K562 (cell line): ENCODE measurements around the gene CLCN4. TPM values are rescaled to one million over a fixed set of nuclear protein-coding genes. Genes with fewer than 3 reads are reported as not detected.

ENCODE experiments used
- ATAC-seq: fragments of 200-7000 bp; cut with Tn5 transposase; 3 replicates; pipeline ENCODE4 v1.9.1; 2020; ENCODE audit warnings: moderate library complexity
- BruUV-seq: library from RNA; stranded (reverse); fragments of 400-500 nt; replicated peaks from 2 replicates; lab custom pipeline; 2021; lab: Mats Ljungman, UMichigan
- CTCF ChIA-PET: fragments of 300-600 bp; formaldehyde crosslinking; extraction: SDS; loops from one replicate; lab custom pipeline; 2021; ENCODE audit warnings: low intra/inter-chr PET ratio; lab: Yijun Ruan, JAX
- POLR2A ChIA-PET: fragments of 300-600, 350-650 bp; sonication (Branson Sonifier 250); formaldehyde crosslinking; extraction: SDS; loops from one replicate; lab custom pipeline; 2021; ENCODE audit warnings: antibody characterized with exemption, inconsistent platforms; lab: Yijun Ruan, JAX
- DNase-seq, 4 experiments: peaks; one replicate each; pipeline versions ENCODE4 v3.0.0 to v3.0.0-alpha.2; 2011 to 2018; ENCODE audit warnings: low spot score in 3 of 4, mixed read lengths in 3 of 4; ENCODE audit errors: extremely low read depth in 1 of 4
- FAIRE-seq: peaks from 2 replicates; lab custom pipeline; 2011; peaks lifted over from hg19 to GRCh38; lab: Jason Lieb, UNC
- H2AFZ ChIP-seq: 2 replicates; pipeline ENCODE4 v1.6.0; 2011; ENCODE audit warnings: low read depth, low read length, control low read depth, inconsistent platforms
- H3K27ac ChIP-seq: fragments of 200-600 bp; 3 replicates; pipeline ENCODE4 v1.8.0; 2011; ENCODE audit warnings: low read depth, mild to moderate bottlenecking, control low read depth, inconsistent platforms, low read length, moderate library complexity, mixed read lengths; ENCODE audit errors: extremely low read depth
- H3K27me3 ChIP-seq, 2 experiments: fragments of 300-600 bp in 1 of 2; 2 replicates in 1 of 2; 3 replicates in 1 of 2; pipeline versions ENCODE4 v1.6.0 to v1.8.0; 2011; ENCODE audit warnings: inconsistent platforms in 2 of 2, low read length in 2 of 2, mild to moderate bottlenecking in 1 of 2, mixed read lengths in 1 of 2, moderate library complexity in 1 of 2; ENCODE audit not compliant: control insufficient read depth in 2 of 2, insufficient read depth in 2 of 2
- H3K36me3 ChIP-seq: fragments of 300-600 bp; 3 replicates; pipeline ENCODE4 v1.8.0; 2011; ENCODE audit warnings: mild to moderate bottlenecking, low read length, inconsistent platforms; ENCODE audit not compliant: control insufficient read depth, insufficient read depth
- H3K4me1 ChIP-seq, 2 experiments: fragments of 200-600 bp in 1 of 2; replicated peaks in 1 of 2; 2 replicates in 1 of 2; 3 replicates in 1 of 2; pipeline versions ENCODE4 v1.5.1 to v1.8.0; 2011; ENCODE audit warnings: inconsistent platforms in 2 of 2, low read length in 2 of 2, mild to moderate bottlenecking in 1 of 2, mixed read lengths in 1 of 2, moderate library complexity in 1 of 2; ENCODE audit not compliant: control insufficient read depth in 2 of 2, insufficient read depth in 2 of 2
- H3K4me2 ChIP-seq: 2 replicates; pipeline ENCODE4 v1.6.1; 2011; ENCODE audit warnings: low read length, control low read depth, inconsistent platforms, mixed read lengths; ENCODE audit not compliant: insufficient read depth
- H3K4me3 ChIP-seq: fragments of 200-600 bp; sonication (generic), shearing (Covaris generic); 2 replicates; pipeline ENCODE4 v1.5.1; 2016; ENCODE audit warnings: control low read depth, inconsistent platforms
- H3K79me2 ChIP-seq: fragments of 200-600 bp; 3 replicates; pipeline ENCODE4 v1.8.0; 2011; ENCODE audit warnings: low read length, inconsistent platforms; ENCODE audit not compliant: control insufficient read depth, insufficient read depth
- H3K9ac ChIP-seq, 2 experiments: 2 replicates each; pipeline versions ENCODE4 v1.6.0 to v1.6.1; 2011; ENCODE audit warnings: low read depth in 2 of 2, low read length in 2 of 2, control low read depth in 1 of 2, inconsistent platforms in 1 of 2, mild to moderate bottlenecking in 1 of 2, mixed read lengths in 1 of 2; ENCODE audit not compliant: insufficient read depth in 1 of 2
- H3K9me1 ChIP-seq: one replicate; pipeline ENCODE4 v1.6.0; 2011; ENCODE audit warnings: inconsistent platforms, mild to moderate bottlenecking, low read length, moderate library complexity; ENCODE audit not compliant: control insufficient read depth, insufficient read depth
- H3K9me3 ChIP-seq: replicated peaks from 2 replicates; pipeline ENCODE4 v1.5.1; 2011; ENCODE audit warnings: low read depth, low read length, inconsistent platforms; ENCODE audit not compliant: control insufficient read depth, insufficient read depth
- H4K20me1 ChIP-seq: replicated peaks from 2 replicates; pipeline ENCODE4 v1.6.1; 2011; ENCODE audit warnings: low read length, inconsistent platforms, mixed read lengths; ENCODE audit not compliant: control insufficient read depth, insufficient read depth
- CBX3 ChIP-seq, 2 experiments: IDR thresholded peaks; 1 replicate in 1 of 2; 2 replicates in 1 of 2; pipeline ENCODE4 v1.6.1; 2012; ENCODE audit warnings: inconsistent platforms in 2 of 2, low read length in 2 of 2, borderline replicate concordance in 1 of 2, control low read depth in 1 of 2
- CC2D1A ChIP-seq: fragments of 450-650 bp; IDR thresholded peaks from 2 replicates; pipeline ENCODE4 v1.6.1; 2017; ENCODE audit warnings: mild to moderate bottlenecking
- MTA2 ChIP-seq: fragments of 450-650 bp; IDR thresholded peaks from 2 replicates; pipeline ENCODE4 v1.6.1; 2016; ENCODE audit warnings: low read depth
- POLR2G ChIP-seq: fragments of 200-400 bp; formaldehyde crosslinking; IDR thresholded peaks from 2 replicates; pipeline ENCODE4 v1.6.1; 2017; ENCODE audit warnings: low read depth, mild to moderate bottlenecking, antibody characterized with exemption, low read length, moderate library complexity
- SNRNP70 ChIP-seq: fragments of 200-400 bp; formaldehyde crosslinking; optimal IDR thresholded peaks from 2 replicates; pipeline ENCODE3; 2017; ENCODE audit warnings: low read depth, low read length
- TBL1XR1 ChIP-seq, 2 experiments: IDR thresholded peaks; 2 replicates each; pipeline ENCODE4 v1.6.1; 2012; ENCODE audit warnings: improper control_type of control experiment in 2 of 2, low read length in 2 of 2, mild to moderate bottlenecking in 1 of 2
- ZNF695 ChIP-seq: fragments of 450-650 bp; formaldehyde crosslinking; IDR thresholded peaks from 2 replicates; pipeline ENCODE4 v1.4.0; 2020; ENCODE audit warnings: mild to moderate bottlenecking, moderate library complexity
- in situ Hi-C: fragments of 300-500 bp; cut with MboI; formaldehyde crosslinking; loops from 4 replicates; pipeline ENCODE4 v1.15.0; 2018; ENCODE audit warnings: inconsistent platforms, mixed read lengths
- intact Hi-C: fragments of 100-400 bp; cut with micrococcal nuclease; formaldehyde crosslinking; loops from 2 replicates; pipeline ENCODE4 v1.14.2; 2022
- polyA plus RNA-seq, 8 experiments: library from polyadenylated mRNA; depleted of rRNA in 4 of 8; stranded (reverse) in 5 of 8; unstranded in 3 of 8; fragments of >200 nt; fragmentation: Nextera tagmentation in 2 of 8; fragmentation: Illumina TruSeq in 1 of 8; extraction: Ambion mirVana in 2 of 8; extraction: Trizol in 1 of 8; gene quantifications; 2 replicates each; pipeline versions ENCODE4 v1.2.1 to v1.2.3, GENCODE V29; 2011 to 2014; ENCODE audit warnings: inconsistent platforms in 1 of 8, missing spikeins in 1 of 8
- total RNA-seq, 7 experiments: library from RNA; depleted of rRNA in 6 of 7; stranded (reverse); fragments of >200 nt in 6 of 7; fragmentation: Illumina TruSeq in 2 of 7; extraction: Trizol in 2 of 7; gene quantifications; 2 replicates each; pipeline versions ENCODE4 v1.2.1 to v1.2.3, GENCODE V29; 2011 to 2021; ENCODE audit warnings: low replicate concordance in 1 of 7
- TF ChIP-seq, protein P1 (sequence below): sonication (generic); formaldehyde crosslinking; IDR thresholded peaks from 2 replicates; pipeline ENCODE4 v1.8.0; 2022; ENCODE audit warnings: missing genetic modification reagents, mild to moderate bottlenecking, borderline replicate concordance
- TF ChIP-seq, protein P2 (sequence below), 2 experiments: fragments of 450-650 bp in 1 of 2; sonication (generic) in 1 of 2; formaldehyde crosslinking in 1 of 2; IDR thresholded peaks; 2 replicates each; pipeline versions ENCODE4 v1.7.1 to v1.9.0; 2016 to 2022; ENCODE audit warnings: inconsistent platforms in 1 of 2, mild to moderate bottlenecking in 1 of 2, missing genetic modification reagents in 1 of 2

Gene CLCN4
- total and polyA plus RNA-seq, 9 of the 15 experiments (the other 6 are each of a cell fraction or from before 2014, with no cell fraction given) = 0.03 to 0.24 (median 0.10) TPM; not detected in 1

DNA sequence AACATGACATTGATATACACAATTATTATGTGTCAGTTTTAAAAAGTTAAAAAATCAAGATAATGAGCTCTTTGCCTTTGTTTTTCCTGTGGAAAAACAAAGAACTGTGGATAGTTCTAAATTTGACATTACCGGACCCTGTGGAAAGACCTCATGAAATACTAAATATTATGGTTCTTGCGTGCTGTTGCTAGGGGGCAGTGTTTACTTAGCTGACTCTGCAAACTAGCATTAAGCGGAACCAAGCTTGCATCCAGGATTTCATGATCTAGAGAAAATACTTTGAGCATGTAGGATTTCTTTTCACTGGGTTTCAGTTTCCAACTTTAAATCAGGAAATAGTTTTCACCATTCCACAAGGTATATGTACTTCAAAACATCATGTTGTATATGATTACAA, 33.6 kb downstream of the CLCN4 start (continued):
- TF ChIP-seq CC2D1A (no peak), ZNF695 (CRISPR knock-in tag) (no peak), MTA2 (no peak), TBL1XR1 (IDR thresholded peaks at IDR 0.05; ENCODE audit: low read length in 2 of 2) (no peak), CBX3 (IDR thresholded peaks at IDR 0.05; ENCODE audit: borderline replicate concordance in 1 of 2, low read length in 2 of 2) (no peak), POLR2G (no peak)
- TF ChIP-seq, protein P1, sequence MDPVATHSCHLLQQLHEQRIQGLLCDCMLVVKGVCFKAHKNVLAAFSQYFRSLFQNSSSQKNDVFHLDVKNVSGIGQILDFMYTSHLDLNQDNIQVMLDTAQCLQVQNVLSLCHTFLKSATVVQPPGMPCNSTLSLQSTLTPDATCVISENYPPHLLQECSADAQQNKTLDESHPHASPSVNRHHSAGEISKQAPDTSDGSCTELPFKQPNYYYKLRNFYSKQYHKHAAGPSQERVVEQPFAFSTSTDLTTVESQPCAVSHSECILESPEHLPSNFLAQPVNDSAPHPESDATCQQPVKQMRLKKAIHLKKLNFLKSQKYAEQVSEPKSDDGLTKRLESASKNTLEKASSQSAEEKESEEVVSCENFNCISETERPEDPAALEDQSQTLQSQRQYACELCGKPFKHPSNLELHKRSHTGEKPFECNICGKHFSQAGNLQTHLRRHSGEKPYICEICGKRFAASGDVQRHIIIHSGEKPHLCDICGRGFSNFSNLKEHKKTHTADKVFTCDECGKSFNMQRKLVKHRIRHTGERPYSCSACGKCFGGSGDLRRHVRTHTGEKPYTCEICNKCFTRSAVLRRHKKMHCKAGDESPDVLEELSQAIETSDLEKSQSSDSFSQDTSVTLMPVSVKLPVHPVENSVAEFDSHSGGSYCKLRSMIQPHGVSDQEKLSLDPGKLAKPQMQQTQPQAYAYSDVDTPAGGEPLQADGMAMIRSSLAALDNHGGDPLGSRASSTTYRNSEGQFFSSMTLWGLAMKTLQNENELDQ (CRISPR knock-in tag) = no peak
- TF ChIP-seq, all 486 proteins: peak for 16

DNA sequence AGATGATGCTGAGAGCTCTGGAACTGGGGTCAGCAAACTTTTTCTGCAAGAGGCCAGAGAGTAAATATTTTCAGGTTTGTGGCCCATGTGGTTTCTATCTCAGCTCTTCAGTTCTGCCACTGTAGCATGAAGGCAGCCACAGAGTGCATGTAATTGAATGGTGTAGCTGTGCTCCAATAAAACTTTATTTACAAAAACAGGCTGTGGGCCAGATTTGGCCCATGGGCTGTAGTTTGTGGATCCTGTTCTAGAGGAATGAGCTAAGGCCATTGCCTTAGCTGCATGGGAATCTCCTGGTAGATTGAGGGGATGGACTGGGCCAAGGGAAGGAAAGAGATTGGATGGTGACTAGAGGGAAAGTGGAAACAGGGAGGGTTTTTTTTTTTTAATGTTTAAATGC, 36.8 kb downstream of the CLCN4 start:
- no peak overlapping the region for H3K27ac ChIP-seq
- BruUV-seq = no TSS peak
- no peaks in the 10 kb centered on the region for H3K9me3 ChIP-seq
- H3K9me1 ChIP-seq = no peaks in the 10 kb centered on the region
- ATAC-seq = no peak
- in situ Hi-C loops = loop anchor here (25.0 kb wide), 2 partner anchors 1344 to 1569 kb away; partner anchors contain the start of gene MSL3
- H3K36me3 ChIP-seq = no peaks in the 10 kb centered on the region
- no peaks in the 10 kb centered on the region for H3K79me2 ChIP-seq
- intact Hi-C loops = loop anchor here (5.0 to 10.0 kb wide), 2 partner anchors 424 to 911 kb away; no protein-coding TSS in a partner anchor
- no peak overlapping the region for H2AFZ ChIP-seq
- H3K4me3 ChIP-seq = no peak overlapping the region
- ChIA-PET CTCF (no interaction called here), POLR2A (no interaction called here)
- no peak overlapping the region for H3K9ac ChIP-seq
- no peak for DNase-seq
- H3K4me1 ChIP-seq = no peaks in the 10 kb centered on the region; a peak in 2 of 5 replicates
- H4K20me1 ChIP-seq = no peaks in the 10 kb centered on the region
- H3K27me3 ChIP-seq = peaks cover 2 to 13% of the 10 kb centered on the region in 2 experiments; a peak in 3 of 5 replicates
- no peak overlapping the region for H3K4me2 ChIP-seq
- no peak for TF ChIP-seq SNRNP70
- TF ChIP-seq, protein P2, sequence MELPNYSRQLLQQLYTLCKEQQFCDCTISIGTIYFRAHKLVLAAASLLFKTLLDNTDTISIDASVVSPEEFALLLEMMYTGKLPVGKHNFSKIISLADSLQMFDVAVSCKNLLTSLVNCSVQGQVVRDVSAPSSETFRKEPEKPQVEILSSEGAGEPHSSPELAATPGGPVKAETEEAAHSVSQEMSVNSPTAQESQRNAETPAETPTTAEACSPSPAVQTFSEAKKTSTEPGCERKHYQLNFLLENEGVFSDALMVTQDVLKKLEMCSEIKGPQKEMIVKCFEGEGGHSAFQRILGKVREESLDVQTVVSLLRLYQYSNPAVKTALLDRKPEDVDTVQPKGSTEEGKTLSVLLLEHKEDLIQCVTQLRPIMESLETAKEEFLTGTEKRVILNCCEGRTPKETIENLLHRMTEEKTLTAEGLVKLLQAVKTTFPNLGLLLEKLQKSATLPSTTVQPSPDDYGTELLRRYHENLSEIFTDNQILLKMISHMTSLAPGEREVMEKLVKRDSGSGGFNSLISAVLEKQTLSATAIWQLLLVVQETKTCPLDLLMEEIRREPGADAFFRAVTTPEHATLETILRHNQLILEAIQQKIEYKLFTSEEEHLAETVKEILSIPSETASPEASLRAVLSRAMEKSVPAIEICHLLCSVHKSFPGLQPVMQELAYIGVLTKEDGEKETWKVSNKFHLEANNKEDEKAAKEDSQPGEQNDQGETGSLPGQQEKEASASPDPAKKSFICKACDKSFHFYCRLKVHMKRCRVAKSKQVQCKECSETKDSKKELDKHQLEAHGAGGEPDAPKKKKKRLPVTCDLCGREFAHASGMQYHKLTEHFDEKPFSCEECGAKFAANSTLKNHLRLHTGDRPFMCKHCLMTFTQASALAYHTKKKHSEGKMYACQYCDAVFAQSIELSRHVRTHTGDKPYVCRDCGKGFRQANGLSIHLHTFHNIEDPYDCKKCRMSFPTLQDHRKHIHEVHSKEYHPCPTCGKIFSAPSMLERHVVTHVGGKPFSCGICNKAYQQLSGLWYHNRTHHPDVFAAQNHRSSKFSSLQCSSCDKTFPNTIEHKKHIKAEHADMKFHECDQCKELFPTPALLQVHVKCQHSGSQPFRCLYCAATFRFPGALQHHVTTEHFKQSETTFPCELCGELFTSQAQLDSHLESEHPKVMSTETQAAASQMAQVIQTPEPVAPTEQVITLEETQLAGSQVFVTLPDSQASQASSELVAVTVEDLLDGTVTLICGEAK (IDR thresholded peaks at IDR 0.05) = peak; percentile 70
- TF ChIP-seq, protein P2 (CRISPR knock-in tag; IDR thresholded peaks at IDR 0.05) = no peak
- no peak for FAIRE-seq
